HL-60 (cell line): ENCODE results near the gene DIS3L2.

ENCODE experiments used
- CTCF ChIP-seq: IDR thresholded peaks from one replicate; pipeline ENCODE4 v1.5.1; 2011; ENCODE audit warnings: low read length, control low read depth, inconsistent platforms; ENCODE audit not compliant: insufficient read depth
- POLR2AphosphoS5 ChIP-seq: IDR thresholded peaks from 2 replicates; pipeline ENCODE4 v1.6.1; 2012; ENCODE audit warnings: low read depth
- REST ChIP-seq: IDR thresholded peaks from 2 replicates; pipeline ENCODE4 v1.6.1; 2012; ENCODE audit warnings: low read depth; ENCODE audit not compliant: insufficient replicate concordance

- no peak for TF ChIP-seq POLR2AphosphoS5
- TF ChIP-seq CTCF: no peak
- no peak for TF ChIP-seq REST
Measured at GRCh38 chr2:231941673-231942072, 19.8 kb upstream of the DIS3L2 start.
